ENCODE data around the gene ETV6.

- no peak for TF ChIP-seq CTCF (IDR thresholded peaks at IDR 0.05; ENCODE audit: borderline replicate concordance, extremely low read depth, low read length, poor library complexity, severe bottlenecking)
- TF ChIP-seq EZH2 (IDR thresholded peaks at IDR 0.05; ENCODE audit: borderline replicate concordance, low read depth, low read length, severe bottlenecking), result no peak
Observed at GRCh38 chr12:11697131-11697530, 47.7 kb downstream of the ETV6 start.
